ENCODE results near the gene CYBA.
"Not testable (repeated sequence)": the region's sequence is repeated elsewhere in the genome, so short reads cannot be mapped to it uniquely, and the experiment has no call there.

Gene CYBA

GRCh38 chr16:88626646-88627045 lies 24.2 kb downstream of the CYBA start:
- no peak for DNase-seq

DNA sequence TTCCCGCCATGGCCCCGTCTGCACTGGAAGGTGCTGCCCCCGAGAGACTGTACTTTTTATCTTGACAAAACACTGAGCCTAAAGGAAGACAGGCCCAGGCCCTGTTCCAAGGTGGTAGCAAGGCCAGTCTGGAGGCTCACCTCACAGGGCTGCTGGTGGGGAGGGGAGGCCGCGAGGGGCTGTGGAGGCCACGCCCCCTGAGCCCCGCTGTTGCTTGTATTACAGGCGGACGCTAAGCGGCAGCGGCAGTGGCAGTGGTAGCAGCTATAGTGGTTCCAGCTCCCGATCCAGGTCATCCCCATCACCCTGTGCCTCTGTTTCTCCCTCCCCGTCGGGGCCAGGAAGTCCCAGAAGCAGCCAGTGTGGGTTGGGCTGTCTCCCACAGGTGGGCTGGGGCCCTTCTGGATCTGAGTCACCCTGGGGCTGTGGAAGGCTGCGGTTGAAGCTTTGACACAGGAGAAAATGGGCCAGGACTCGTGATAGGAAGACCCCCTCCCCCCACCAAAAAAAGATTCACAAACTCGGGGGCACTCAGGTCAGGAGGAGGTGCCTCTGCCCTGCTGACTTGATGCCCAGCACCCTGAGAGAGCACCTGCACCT lies 25.8 kb downstream of the CYBA start:
- DNase-seq: no peak

DNA sequence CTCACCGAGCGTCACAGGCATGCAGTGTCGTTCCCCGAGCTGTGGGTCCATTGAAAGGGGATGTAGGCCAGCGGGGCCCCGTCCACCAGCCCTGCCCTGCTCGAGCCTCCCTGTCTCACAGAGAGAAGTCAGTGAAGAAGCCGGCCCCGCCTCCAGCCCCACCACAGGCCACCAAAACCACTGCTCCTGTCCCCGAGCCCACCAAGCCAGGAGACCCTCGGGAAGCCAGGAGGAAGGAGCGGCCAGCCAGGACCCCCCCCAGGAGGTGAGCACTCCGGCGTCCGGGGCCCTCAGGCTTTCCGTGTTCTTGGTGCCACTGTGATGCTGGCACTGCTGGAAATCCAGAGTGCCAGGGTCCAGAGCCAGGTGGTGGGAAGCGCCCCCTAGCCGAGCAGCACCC lies 26.4 kb downstream of the CYBA start:
- DNase-seq: no peak

DNA sequence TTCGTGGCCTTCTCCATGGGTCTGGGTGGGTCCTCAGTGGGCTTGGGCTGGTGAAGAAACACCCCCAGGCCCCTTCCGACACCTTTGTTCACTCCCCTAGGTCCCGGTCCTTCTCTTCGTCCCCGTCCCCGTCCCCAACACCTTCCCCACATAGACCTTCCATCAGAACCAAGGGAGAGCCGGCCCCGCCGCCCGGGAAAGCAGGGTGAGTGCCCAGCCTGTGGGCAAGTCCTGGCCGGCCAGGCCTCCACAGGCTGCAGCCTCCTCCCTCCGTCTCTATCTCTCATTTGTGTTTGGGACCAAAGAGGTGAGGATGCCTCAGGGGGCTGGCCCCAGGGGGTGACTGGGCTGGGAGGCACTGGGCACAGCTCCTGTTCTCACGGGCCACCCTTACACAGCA lies 27.0 kb downstream of the CYBA start:
- DNase-seq: no peak

- no peak for DNase-seq
These were observed 28.0 kb downstream of the CYBA start for GRCh38 chr16:88622866-88623265.

DNA sequence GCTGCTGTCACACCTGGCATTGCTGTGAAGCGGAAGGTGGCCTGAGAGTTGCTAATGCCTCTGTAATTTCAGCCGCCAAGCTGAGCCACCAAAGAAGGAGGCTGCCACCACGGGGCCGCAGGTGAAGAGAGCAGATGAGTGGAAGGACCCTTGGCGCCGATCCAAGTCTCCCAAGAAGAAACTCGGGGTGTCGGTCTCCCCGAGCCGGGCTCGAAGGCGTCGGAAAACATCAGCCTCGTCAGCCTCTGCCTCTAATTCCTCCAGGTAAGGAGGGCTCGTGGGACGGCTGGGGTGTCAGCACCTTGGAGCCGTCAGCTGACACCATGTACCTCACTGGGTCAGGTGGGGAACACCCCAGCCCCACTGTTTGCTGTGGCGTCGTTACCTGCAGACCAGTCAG lies 28.7 kb downstream of the CYBA start:
- DNase-seq: no peak

GRCh38 chr16:88619859-88620815 lies 30.7 kb downstream of the CYBA start:
- no peak for DNase-seq

GRCh38 chr16:88618956-88619667 lies 31.7 kb downstream of the CYBA start:
- no peak for DNase-seq

GRCh38 chr16:88618182-88618955 lies 32.5 kb downstream of the CYBA start:
- DNase-seq: no peak

GRCh38 chr16:88617268-88618031 lies 33.4 kb downstream of the CYBA start:
- DNase-seq: no peak

- no peak for DNase-seq
These were observed 34.1 kb downstream of the CYBA start for GRCh38 chr16:88616736-88617135.

DNA sequence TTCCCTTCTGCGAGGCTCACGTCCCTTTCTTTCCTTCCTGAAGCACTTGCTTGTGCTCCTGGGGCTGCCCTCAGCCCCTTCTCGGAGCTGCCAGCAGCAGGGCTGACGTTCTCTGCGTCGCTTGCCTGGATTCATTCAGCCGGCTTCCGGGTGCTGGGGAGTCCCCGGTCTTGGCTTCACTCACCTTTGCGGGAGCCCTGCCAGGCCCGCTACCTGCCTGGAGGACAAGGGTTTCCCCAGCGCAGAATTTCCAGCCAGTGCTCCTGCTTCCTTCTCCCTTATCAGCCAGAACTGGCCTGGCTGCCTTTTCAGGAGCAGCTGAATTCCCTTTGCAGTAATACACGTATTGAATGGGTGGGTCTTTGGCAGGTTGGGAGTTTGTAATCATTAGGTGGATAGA lies 34.5 kb downstream of the CYBA start:
- no peak for DNase-seq

DNA sequence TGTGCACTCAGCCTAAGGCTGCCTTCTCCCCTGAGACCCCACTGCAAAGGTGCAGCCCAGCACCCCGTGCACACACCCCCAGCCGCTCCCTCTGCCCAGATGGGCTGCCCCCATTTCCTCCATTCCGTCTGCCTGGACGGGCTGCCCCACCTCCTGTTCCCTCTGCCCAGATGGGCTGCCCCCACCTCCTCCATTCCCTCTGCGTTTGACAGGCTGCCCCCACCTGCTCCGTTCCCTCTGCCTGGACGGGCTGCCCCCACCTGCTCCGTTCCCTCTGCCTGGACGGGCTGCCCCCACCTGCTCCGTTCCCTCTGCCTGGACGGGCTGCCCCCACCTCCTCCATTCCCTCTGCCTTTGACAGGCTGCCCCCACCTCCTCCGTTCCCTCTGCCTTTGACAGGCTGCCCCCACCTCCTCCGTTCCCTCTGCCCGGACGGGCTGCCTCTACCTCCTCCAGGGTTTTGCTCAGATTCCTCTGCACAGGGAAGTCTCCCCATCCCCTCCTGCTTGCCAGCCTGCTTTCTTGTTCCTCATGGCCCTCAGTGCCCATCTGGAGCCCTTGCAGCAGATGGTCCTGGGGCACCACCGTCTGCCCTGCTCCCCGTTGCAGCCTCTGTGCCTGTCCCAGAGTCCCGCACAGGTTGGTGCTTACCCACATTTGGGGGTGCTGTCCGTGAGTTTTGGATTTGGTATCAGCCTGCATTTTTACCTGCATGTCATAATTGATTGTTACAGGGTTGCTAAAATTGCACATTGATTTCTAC lies 35.9 kb downstream of the CYBA start:
- no peak for DNase-seq

DNA sequence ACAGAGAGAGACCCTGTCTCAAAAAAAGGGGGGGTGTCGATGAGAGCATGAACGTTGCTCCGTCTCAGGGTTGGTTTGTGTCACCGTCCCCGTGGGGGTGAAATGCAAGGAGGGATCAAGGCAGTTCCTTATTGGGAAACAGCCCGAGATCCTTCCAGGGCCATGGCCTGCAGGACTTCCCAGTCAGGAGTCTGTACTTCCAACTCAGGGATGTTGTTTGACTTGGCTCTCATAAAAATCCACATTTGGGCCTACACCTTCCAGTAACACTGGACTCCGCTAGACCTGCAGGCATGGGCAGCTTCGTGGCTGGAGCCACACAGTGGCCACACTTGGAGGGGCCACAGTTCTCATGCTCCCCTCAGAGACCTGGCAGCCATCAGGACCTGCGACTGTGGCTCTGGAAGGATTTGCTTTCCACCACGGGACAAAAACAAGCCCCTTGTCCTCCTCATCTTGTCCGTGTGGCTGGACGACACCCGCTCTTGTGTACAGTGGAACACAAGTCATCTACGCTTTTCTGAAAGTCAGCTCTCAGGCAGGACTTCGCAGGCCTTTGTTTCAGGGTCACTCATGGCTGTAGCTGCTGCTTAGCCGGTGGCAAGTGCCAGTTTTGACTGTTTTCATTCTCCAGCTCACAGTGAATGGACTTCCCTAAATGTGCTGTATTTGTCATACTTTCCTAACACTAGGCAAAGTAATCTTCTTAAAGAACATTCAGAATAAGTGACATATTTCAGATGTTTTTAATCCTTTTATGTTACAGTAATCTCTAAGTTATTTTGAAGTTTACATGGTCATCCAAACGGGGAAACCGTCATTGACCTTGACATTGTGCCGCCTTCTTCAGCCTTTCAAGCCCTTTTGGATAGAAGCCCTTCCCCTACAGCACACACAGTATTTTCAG lies 36.7 kb downstream of the CYBA start:
- DNase-seq: no peak

- no peak for DNase-seq
These were observed 37.6 kb downstream of the CYBA start for GRCh38 chr16:88613293-88613692.

GRCh38 chr16:88610909-88611812 lies 39.7 kb downstream of the CYBA start:
- DNase-seq: no peak

GRCh38 chr16:88610080-88610479 lies 40.8 kb downstream of the CYBA start:
- no peak for DNase-seq

- not testable (repeated sequence) for DNase-seq
These were observed 41.4 kb downstream of the CYBA start for GRCh38 chr16:88609426-88609825.

- no peak for DNase-seq
These were observed 42.8 kb downstream of the CYBA start for GRCh38 chr16:88608076-88608475.

Measured in kidney glomerular epithelial cell (primary cell).